SU-DHL-6 (cell line): ENCODE measurements around the gene NRN1L.

ENCODE experiments used
- H2AFZ ChIP-seq: fragments of 200-600 bp; sonication (generic); 2 replicates; pipeline ENCODE4 v1.6.1; 2014; ENCODE audit warnings: low read depth, mild to moderate bottlenecking, moderate library complexity, mixed read lengths, antibody characterized with exemption, low read length; ENCODE audit not compliant: severe bottlenecking
- H3F3A ChIP-seq: fragments of 200-600 bp; shearing (Covaris generic); 2 replicates; pipeline ENCODE4 v1.6.0; 2016; ENCODE audit warnings: antibody characterized with exemption, mild to moderate bottlenecking; ENCODE audit not compliant: insufficient read depth
- H3K27ac ChIP-seq: fragments of 200-600 bp; sonication (generic); 2 replicates; pipeline ENCODE4 v1.5.1; 2016; ENCODE audit warnings: low read depth, mild to moderate bottlenecking, low read length, moderate library complexity, mixed read lengths
- H3K27me3 ChIP-seq: fragments of 200-600 bp; sonication (generic), shearing (Covaris generic); 2 replicates; pipeline ENCODE4 v1.6.0; 2014; ENCODE audit warnings: mild to moderate bottlenecking, low read length
- H3K36me3 ChIP-seq: fragments of 200-600 bp; sonication (generic); 2 replicates; pipeline ENCODE4 v1.6.1; 2014; ENCODE audit warnings: mild to moderate bottlenecking, low read length, mixed read lengths
- H3K4me2 ChIP-seq: fragments of 300-600, 200-600 bp; shearing (Covaris generic), sonication (generic); 2 replicates; pipeline ENCODE4 v1.6.0; 2014; ENCODE audit warnings: low read length, low read depth, mild to moderate bottlenecking; ENCODE audit not compliant: poor library complexity, severe bottlenecking
- H3K4me3 ChIP-seq: fragments of 200-600 bp; sonication (generic); 2 replicates; pipeline ENCODE4 v1.5.1; 2014; ENCODE audit warnings: antibody characterized with exemption, low read length, mild to moderate bottlenecking, mixed read lengths; ENCODE audit not compliant: insufficient read depth, poor library complexity, severe bottlenecking
- H3K79me2 ChIP-seq: fragments of 200-600 bp; sonication (generic); 2 replicates; pipeline ENCODE4 v1.6.1; 2014; ENCODE audit warnings: mild to moderate bottlenecking, low read length, moderate library complexity; ENCODE audit not compliant: insufficient read depth
- H3K9ac ChIP-seq: fragments of 200-600 bp; sonication (generic); 2 replicates; pipeline ENCODE4 v1.7.0; 2014; ENCODE audit warnings: mild to moderate bottlenecking, low read length
- H3K9me2 ChIP-seq: fragments of 200-600 bp; sonication (generic); replicated peaks from 2 replicates; pipeline ENCODE4 v1.6.1; 2014; ENCODE audit warnings: low read length; ENCODE audit not compliant: insufficient read depth
- H3K9me3 ChIP-seq: fragments of 200-600 bp; sonication (generic); 2 replicates; pipeline ENCODE4 v1.6.1; 2014; ENCODE audit warnings: low read length, mixed read lengths; ENCODE audit not compliant: insufficient read depth
- H4K20me1 ChIP-seq: fragments of 200-600 bp; sonication (generic); 2 replicates; pipeline ENCODE4 v1.6.1; 2014; ENCODE audit warnings: low read depth, mild to moderate bottlenecking, antibody characterized with exemption, low read length, moderate library complexity, mixed read lengths
- CTCF ChIP-seq: fragments of 200-600 bp; sonication (generic); IDR thresholded peaks from one replicate; pipeline ENCODE4 v1.5.1; 2017; ENCODE audit warnings: antibody characterized with exemption, mild to moderate bottlenecking, low read length, moderate library complexity; ENCODE audit not compliant: insufficient read depth, poor library complexity, severe bottlenecking
- EZH2phosphoT487 ChIP-seq: fragments of 200-600 bp; sonication (generic), shearing (Covaris generic); conservative IDR thresholded peaks from 2 replicates; pipeline ENCODE4 v1.6.1; 2018; ENCODE audit warnings: mild to moderate bottlenecking, antibody characterized with exemption, low read length, moderate library complexity, mixed read lengths

NRN1L gene

GRCh38 chr16:67901734-67902133, 17.0 kb downstream of the NRN1L start:
- no peak overlapping the region for H3K27ac ChIP-seq
- no peaks in the 10 kb centered on the region for H3K36me3 ChIP-seq
- H2AFZ ChIP-seq, result no peak overlapping the region
- no peaks in the 10 kb centered on the region for H4K20me1 ChIP-seq
- H3K79me2 ChIP-seq, result no peaks in the 10 kb centered on the region
- no peaks in the 10 kb centered on the region for H3F3A ChIP-seq
- no peak overlapping the region for H3K9ac ChIP-seq
- no peaks in the 10 kb centered on the region for H3K27me3 ChIP-seq
- no peak overlapping the region for H3K4me2 ChIP-seq
- H3K4me3 ChIP-seq, result no peak overlapping the region
- no peaks in the 10 kb centered on the region for H3K9me3 ChIP-seq
- H3K9me2 ChIP-seq, result no peaks in the 10 kb centered on the region
- TF ChIP-seq CTCF (no peak), EZH2phosphoT487 (no peak)

GRCh38 chr16:67902831-67903230, 18.1 kb downstream of the NRN1L start:
- Histone ChIP-seq H3K9me3 (no peaks in the 10 kb centered on the region), H3K4me3 (no peak overlapping the region), H3F3A (no peaks in the 10 kb centered on the region), H3K4me2 (no peak overlapping the region), H3K27ac (no peak overlapping the region), H3K9me2 (no peaks in the 10 kb centered on the region), H3K9ac (no peak overlapping the region), H3K27me3 (no peaks in the 10 kb centered on the region), H2AFZ (no peak overlapping the region), H3K36me3 (no peaks in the 10 kb centered on the region), H3K79me2 (no peaks in the 10 kb centered on the region), H4K20me1 (no peaks in the 10 kb centered on the region)
- no peak for TF ChIP-seq EZH2phosphoT487
- TF ChIP-seq CTCF, result no peak

GRCh38 chr16:67907397-67908180, 22.9 kb downstream of the NRN1L start:
- no peaks in the 10 kb centered on the region for H4K20me1 ChIP-seq
- no peak for TF ChIP-seq EZH2phosphoT487
- no peak for TF ChIP-seq CTCF
- no peak overlapping the region for H3K4me2 ChIP-seq

More at GRCh38 chr16:67907397-67908180, 22.9 kb downstream of the NRN1L start:
- Histone ChIP-seq H3K4me3 (no peak overlapping the region), H3K36me3 (no peaks in the 10 kb centered on the region), H3K9ac (no peak overlapping the region), H3K9me2 (no peaks in the 10 kb centered on the region), H3K27ac (no peak overlapping the region), H3F3A (no peaks in the 10 kb centered on the region), H3K79me2 (no peaks in the 10 kb centered on the region), H3K27me3 (no peaks in the 10 kb centered on the region), H2AFZ (no peak overlapping the region), H3K9me3 (no peaks in the 10 kb centered on the region)
